Measurements from ENCODE around the gene WDR12. TPM values are rescaled to one million over a fixed set of nuclear protein-coding genes. Genes with fewer than 3 reads are reported as not detected.

Gene WDR12
- total RNA-seq, 2 experiments from 2014 or later: 131 to 134 TPM

- Mint-ChIP-seq H3K9me3 (peaks cover 18% of the 10 kb centered on the region), H3K36me3 (ENCODE audit: low read depth) (peaks cover 28% of the 10 kb centered on the region), H3K27ac (no peak overlapping the region), H3K4me3 (no peak overlapping the region), H3K4me1 (ENCODE audit: low read depth) (peaks cover 5% of the 10 kb centered on the region), H3K27me3 (no peaks in the 10 kb centered on the region)
- POLR2A ChIA-PET: no interaction called here
- CTCF ChIA-PET: no interaction called here
- intact Hi-C loops (cut with micrococcal nuclease): no loop called here
- no peak for DNase-seq
- no peak for TF ChIP-seq CTCF (IDR thresholded peaks at IDR 0.05)
- ATAC-seq: no peak
Measured at GRCh38 chr2:202944816-202945215, 33.3 kb upstream of the WDR12 start.

GRCh38 chr2:202944408-202944807 lies 32.9 kb upstream of the WDR12 start:
- peaks cover 5% of the 10 kb centered on the region for H3K4me1 Mint-ChIP-seq (ENCODE audit: low read depth)
- TF ChIP-seq CTCF (IDR thresholded peaks at IDR 0.05): no peak
- no peak overlapping the region for H3K4me3 Mint-ChIP-seq
- H3K9me3 Mint-ChIP-seq: peaks cover 18% of the 10 kb centered on the region
- no peak for ATAC-seq
- intact Hi-C loops (cut with micrococcal nuclease): no loop called here
- CTCF ChIA-PET: no interaction called here
- no peak for DNase-seq
- peaks cover 28% of the 10 kb centered on the region for H3K36me3 Mint-ChIP-seq (ENCODE audit: low read depth)
- H3K27me3 Mint-ChIP-seq: no peaks in the 10 kb centered on the region
- POLR2A ChIA-PET: no interaction called here
- H3K27ac Mint-ChIP-seq: no peak overlapping the region

GRCh38 chr2:202941771-202942170 lies 30.3 kb upstream of the WDR12 start:
- ATAC-seq (no peak), DNase-seq (no peak)
- no peak for TF ChIP-seq CTCF (IDR thresholded peaks at IDR 0.05)
- H3K9me3 Mint-ChIP-seq: peaks cover 6% of the 10 kb centered on the region
- H3K27me3 Mint-ChIP-seq: no peaks in the 10 kb centered on the region
- H3K36me3 Mint-ChIP-seq (ENCODE audit: low read depth): peaks cover 27% of the 10 kb centered on the region
- intact Hi-C loops (cut with micrococcal nuclease): no loop called here
- ChIA-PET CTCF (no interaction called here), POLR2A (interaction anchor here (0.6 kb wide), 2 partner anchors 30 to 1138 kb away, joined by 3 read pairs; partner anchors contain the start of gene WDR12)
- no peak overlapping the region for H3K27ac Mint-ChIP-seq
- H3K4me3 Mint-ChIP-seq: no peak overlapping the region
- H3K4me1 Mint-ChIP-seq (ENCODE audit: low read depth): peaks cover 5% of the 10 kb centered on the region

GRCh38 chr2:202938960-202939359 lies 27.5 kb upstream of the WDR12 start:
- ChIA-PET CTCF (no interaction called here), POLR2A (no interaction called here)
- no peak for TF ChIP-seq CTCF (IDR thresholded peaks at IDR 0.05)
- no peak for DNase-seq
- intact Hi-C loops (cut with micrococcal nuclease): no loop called here
- Mint-ChIP-seq H3K4me1 (ENCODE audit: low read depth) (no peaks in the 10 kb centered on the region), H3K27ac (no peak overlapping the region), H3K36me3 (ENCODE audit: low read depth) (peaks cover 10% of the 10 kb centered on the region), H3K9me3 (no peaks in the 10 kb centered on the region), H3K27me3 (no peaks in the 10 kb centered on the region), H3K4me3 (no peak overlapping the region)
- ATAC-seq: no peak

GRCh38 chr2:202934456-202934855 lies 23.0 kb upstream of the WDR12 start:
- Mint-ChIP-seq H3K4me3 (no peak overlapping the region), H3K4me1 (ENCODE audit: low read depth) (no peaks in the 10 kb centered on the region), H3K9me3 (no peaks in the 10 kb centered on the region), H3K36me3 (ENCODE audit: low read depth) (peaks cover 19% of the 10 kb centered on the region), H3K27ac (no peak overlapping the region), H3K27me3 (no peaks in the 10 kb centered on the region)
- no peak for TF ChIP-seq CTCF (IDR thresholded peaks at IDR 0.05)
- DNase-seq (no peak), ATAC-seq (no peak)
- intact Hi-C loops (cut with micrococcal nuclease): no loop called here
- ChIA-PET CTCF (no interaction called here), POLR2A (no interaction called here)
